HEK293T (cell line): ENCODE data around the gene METTL16.

Source experiments
- ARNT ChIP-seq: fragments of 450-650 bp; IDR thresholded peaks from 2 replicates; pipeline ENCODE4 v1.6.1; 2017; ENCODE audit warnings: mild to moderate bottlenecking
- BHLHE40 ChIP-seq: fragments of 450-650 bp; IDR thresholded peaks from 2 replicates; pipeline ENCODE4 v1.6.1; 2016; ENCODE audit warnings: mild to moderate bottlenecking, moderate library complexity, borderline replicate concordance
- CTBP1 ChIP-seq: fragments of 450-650 bp; IDR thresholded peaks from 2 replicates; pipeline ENCODE4 v1.6.1; 2016; ENCODE audit warnings: borderline replicate concordance
- ELF4 ChIP-seq: fragments of 450-650 bp; IDR thresholded peaks from 2 replicates; pipeline ENCODE4 v1.6.1; 2017; ENCODE audit warnings: antibody characterized with exemption
- FOXM1 ChIP-seq: fragments of 450-650 bp; IDR thresholded peaks from 2 replicates; pipeline ENCODE4 v1.6.1; 2017; ENCODE audit warnings: mild to moderate bottlenecking, borderline replicate concordance
- LEF1 ChIP-seq: fragments of 450-650 bp; IDR thresholded peaks from 2 replicates; pipeline ENCODE4 v1.6.1; 2017; ENCODE audit warnings: mild to moderate bottlenecking, borderline replicate concordance
- NFRKB ChIP-seq: fragments of 450-650 bp; IDR thresholded peaks from 2 replicates; pipeline ENCODE4 v1.6.1; 2016; ENCODE audit warnings: mild to moderate bottlenecking, moderate library complexity
- SP1 ChIP-seq: fragments of 450-650 bp; IDR thresholded peaks from 2 replicates; pipeline ENCODE4 v1.6.1; 2017
- ZNF384 ChIP-seq: fragments of 450-650 bp; IDR thresholded peaks from 2 replicates; pipeline ENCODE4 v1.6.1; 2016

GRCh38 chr17:2549392-2550211, 37.9 kb upstream of the METTL16 start:
- TF ChIP-seq NFRKB (no peak), ELF4 (no peak), ARNT (no peak), FOXM1 (no peak), CTBP1 (no peak), ZNF384 (no peak), LEF1 (no peak), SP1 (no peak), BHLHE40 (no peak)
